H9 (cell line): ENCODE measurements around the gene STARD8. TPM values are rescaled to one million over a fixed set of nuclear protein-coding genes. Genes with fewer than 3 reads are reported as not detected.

ENCODE experiments used
- DNase-seq: peaks from one replicate; pipeline ENCODE4 v3.0.0-alpha.2; 2017
- H2AFZ ChIP-seq: one replicate; pipeline ENCODE4 v1.6.1; 2013; ENCODE audit warnings: mild to moderate bottlenecking, low read length, control low read depth, moderate library complexity
- H2AK5ac ChIP-seq: 2 replicates; pipeline ENCODE4 v1.6.1; 2013; ENCODE audit warnings: low read length, control low read depth, mixed read lengths; ENCODE audit not compliant: insufficient read length
- H2BK120ac ChIP-seq: one replicate; pipeline ENCODE4 v1.6.1; 2013; ENCODE audit warnings: low read depth, mild to moderate bottlenecking, low read length, control low read depth, inconsistent platforms; ENCODE audit not compliant: poor library complexity, severe bottlenecking
- H2BK12ac ChIP-seq: 2 replicates; pipeline ENCODE4 v1.6.1; 2013; ENCODE audit warnings: low read length, control low read depth, mixed read lengths, low read depth; ENCODE audit not compliant: insufficient read length
- H2BK15ac ChIP-seq: 2 replicates; pipeline ENCODE4 v1.6.1; 2013; ENCODE audit warnings: low read depth, low read length, control low read depth
- H2BK20ac ChIP-seq: one replicate; pipeline ENCODE4 v1.6.1; 2013; ENCODE audit warnings: low read depth, mild to moderate bottlenecking, low read length, control low read depth, inconsistent platforms; ENCODE audit not compliant: poor library complexity, severe bottlenecking
- H2BK5ac ChIP-seq: 2 replicates; pipeline ENCODE4 v1.6.1; 2013; ENCODE audit warnings: low read length, control low read depth, mixed read lengths; ENCODE audit not compliant: insufficient read length
- H3K14ac ChIP-seq: 2 replicates; pipeline ENCODE4 v1.6.1; 2013; ENCODE audit warnings: low read length, control low read depth; ENCODE audit not compliant: insufficient read depth
- H3K18ac ChIP-seq: 2 replicates; pipeline ENCODE4 v1.6.1; 2013; ENCODE audit warnings: low read depth, mild to moderate bottlenecking, mixed read lengths, low read length, control low read depth; ENCODE audit not compliant: insufficient read length
- H3K23ac ChIP-seq: 2 replicates; pipeline ENCODE4 v1.6.1; 2013; ENCODE audit warnings: low read length, control low read depth, mixed read lengths, low read depth; ENCODE audit not compliant: insufficient read length
- H3K23me2 ChIP-seq: 2 replicates; pipeline ENCODE4 v1.6.1; 2013; ENCODE audit warnings: low read depth, mild to moderate bottlenecking, mixed read lengths, low read length, control low read depth; ENCODE audit not compliant: insufficient read length, poor library complexity, severe bottlenecking
- H3K27ac ChIP-seq: 2 replicates; pipeline ENCODE4 v1.5.1; 2013; ENCODE audit warnings: low read length, control low read depth, mixed read lengths, low read depth; ENCODE audit not compliant: insufficient read length
- H3K27me3 ChIP-seq: 2 replicates; pipeline ENCODE4 v1.6.1; 2013; ENCODE audit warnings: low read length, control low read depth, inconsistent platforms; ENCODE audit not compliant: insufficient read depth
- H3K4ac ChIP-seq: 2 replicates; pipeline ENCODE4 v1.6.1; 2013; ENCODE audit warnings: low read depth, mild to moderate bottlenecking, control low read depth, inconsistent platforms, low read length, moderate library complexity
- H3K4me1 ChIP-seq: 2 replicates; pipeline ENCODE4 v1.6.1; 2013; ENCODE audit warnings: low read length, control low read depth, inconsistent platforms; ENCODE audit not compliant: insufficient read depth
- H3K4me2 ChIP-seq: 2 replicates; pipeline ENCODE4 v1.6.1; 2013; ENCODE audit warnings: low read length, control low read depth, mixed read lengths; ENCODE audit not compliant: insufficient read length, insufficient read depth
- H3K56ac ChIP-seq: 2 replicates; pipeline ENCODE4 v1.6.1; 2013; ENCODE audit warnings: low read depth, mild to moderate bottlenecking, mixed read lengths, low read length, control low read depth; ENCODE audit not compliant: insufficient read length
- H3K79me1 ChIP-seq: 2 replicates; pipeline ENCODE4 v1.6.1; 2013; ENCODE audit warnings: low read depth, mild to moderate bottlenecking, moderate library complexity, low read length, control low read depth, inconsistent platforms; ENCODE audit not compliant: insufficient read depth, poor library complexity, severe bottlenecking
- H3K79me2 ChIP-seq: 2 replicates; pipeline ENCODE4 v1.6.1; 2013; ENCODE audit warnings: low read length, control low read depth, inconsistent platforms; ENCODE audit not compliant: insufficient read depth
- H3K9ac ChIP-seq: 2 replicates; pipeline ENCODE4 v1.6.1; 2013; ENCODE audit warnings: low read length, control low read depth, mixed read lengths; ENCODE audit not compliant: insufficient read length; ENCODE audit errors: extremely low read depth
- H3K9me3 ChIP-seq: one replicate; pipeline ENCODE4 v1.6.1; 2013; ENCODE audit warnings: low read depth, low read length, inconsistent platforms; ENCODE audit not compliant: control insufficient read depth
- H3T11ph ChIP-seq: one replicate; pipeline ENCODE4 v1.6.1; 2013; ENCODE audit warnings: mild to moderate bottlenecking, low read length, control low read depth, inconsistent platforms
- H4K20me1 ChIP-seq: one replicate; pipeline ENCODE4 v1.6.1; 2013; ENCODE audit not compliant: control insufficient read depth, insufficient read length, insufficient read depth
- H4K5ac ChIP-seq: 2 replicates; pipeline ENCODE4 v1.6.1; 2013; ENCODE audit warnings: low read depth, mild to moderate bottlenecking, mixed read lengths, low read length, control low read depth; ENCODE audit not compliant: insufficient read length
- H4K8ac ChIP-seq: replicated peaks from 2 replicates; pipeline ENCODE4 v1.6.1; 2013; ENCODE audit warnings: low read length, control low read depth, mixed read lengths, low read depth; ENCODE audit not compliant: insufficient read length
- H4K91ac ChIP-seq: 2 replicates; pipeline ENCODE4 v1.6.1; 2013; ENCODE audit warnings: low read depth, mild to moderate bottlenecking, moderate library complexity, mixed read lengths, low read length, control low read depth; ENCODE audit not compliant: insufficient read length
- H3K27ac Mint-ChIP-seq, 3 experiments: 2 replicates in 2 of 3; 3 replicates in 1 of 3; pipeline ENCODE4 v1.8.0; 2020 to 2021; ENCODE audit warnings: mixed read lengths in 3 of 3, mild to moderate bottlenecking in 1 of 3, moderate library complexity in 1 of 3
- H3K27me3 Mint-ChIP-seq: 2 replicates; pipeline ENCODE4 v1.8.0; 2021; ENCODE audit warnings: low read depth, mild to moderate bottlenecking, moderate library complexity, mixed read lengths
- H3K36me3 Mint-ChIP-seq, 3 experiments: 2 replicates in 2 of 3; 3 replicates in 1 of 3; pipeline ENCODE4 v1.8.0; 2020 to 2021; ENCODE audit warnings: low read depth in 3 of 3, mixed read lengths in 3 of 3; ENCODE audit not compliant: insufficient read depth in 1 of 3
- H3K4me1 Mint-ChIP-seq, 2 experiments: 2 replicates each; pipeline ENCODE4 v1.8.0; 2020; ENCODE audit warnings: mixed read lengths in 2 of 2
- H3K4me3 Mint-ChIP-seq, 2 experiments: 2 replicates in 1 of 2; 3 replicates in 1 of 2; pipeline ENCODE4 v1.8.0; 2020 to 2021; ENCODE audit warnings: mild to moderate bottlenecking in 2 of 2, mixed read lengths in 2 of 2, moderate library complexity in 1 of 2
- H3K9me3 Mint-ChIP-seq, 2 experiments: 2 replicates in 1 of 2; 3 replicates in 1 of 2; pipeline ENCODE4 v1.8.0; 2020; ENCODE audit warnings: mild to moderate bottlenecking in 2 of 2, mixed read lengths in 2 of 2, moderate library complexity in 1 of 2
- WGBS: extraction: QIAGEN DNeasy Blood & Tissue Kit; methylation state at CpG from one replicate; pipeline ENCODE4 v1.1.7; 2013; ENCODE audit warnings: missing lambda C conversion rate, low lambda C conversion rate, mixed read lengths; ENCODE audit not compliant: insufficient read length; ENCODE audit errors: extremely low coverage; 5-methylcytosine and 5-hydroxymethylcytosine counted together
- total RNA-seq: library from RNA; stranded (reverse); gene quantifications from 2 replicates; pipeline ENCODE4 v1.2.1, GENCODE V29; 2021
- TF ChIP-seq, protein P1 (sequence below): fragments of 200-600 bp; sonication (generic); conservative IDR thresholded peaks from 3 replicates; pipeline ENCODE4 v1.8.0; 2021; ENCODE audit warnings: antibody characterized with exemption, mild to moderate bottlenecking

STARD8 gene
- total RNA-seq, 1 experiment from 2014 or later = 0.52 TPM

GRCh38 chrX:68648960-68649359 lies 1.5 kb downstream of the STARD8 start:
- no peak overlapping the region for H3K27ac ChIP-seq
- H3K27me3 Mint-ChIP-seq = peaks cover 16% of the 10 kb centered on the region
- peak overlapping the region in 1 of 2 experiments; percentile 63; a peak in 3 of 5 replicates for H3K4me3 Mint-ChIP-seq
- no peak overlapping the region for H3K56ac ChIP-seq
- no peak overlapping the region for H2AK5ac ChIP-seq
- no peak overlapping the region for H2BK20ac ChIP-seq
- H2BK12ac ChIP-seq = no peak overlapping the region
- WGBS = no CpG with 5 or more reads among the region's 5 CpGs
- H3K4me1 Mint-ChIP-seq = peaks cover 7 to 12% of the 10 kb centered on the region in 2 experiments
- H4K20me1 ChIP-seq = no peaks in the 10 kb centered on the region
- H3K27ac Mint-ChIP-seq = peak overlapping the region in 2 of 3 experiments; percentile 5 to 36; a peak in 2 of 7 replicates
- no peak overlapping the region for H4K91ac ChIP-seq
- no peak overlapping the region for H2BK15ac ChIP-seq
- H3K9me3 Mint-ChIP-seq = peaks cover 59 to 71% of the 10 kb centered on the region in 2 experiments
- H3K9ac ChIP-seq = no peak overlapping the region
- H3K9me3 ChIP-seq = peaks cover 42% of the 10 kb centered on the region
- H3K4me2 ChIP-seq = no peak overlapping the region
- no peak overlapping the region for H3K18ac ChIP-seq
- no peaks in the 10 kb centered on the region for H3K79me1 ChIP-seq
- H3K23me2 ChIP-seq = no peaks in the 10 kb centered on the region
- H2AFZ ChIP-seq = no peak overlapping the region
- no peak overlapping the region for H4K5ac ChIP-seq
- H2BK5ac ChIP-seq = no peak overlapping the region
- H3K4me1 ChIP-seq = no peaks in the 10 kb centered on the region; the same call in 1 of the 2 replicates
- no peaks in the 10 kb centered on the region for H3K79me2 ChIP-seq
- no peak overlapping the region for H3T11ph ChIP-seq
- H3K23ac ChIP-seq = no peak overlapping the region
- no peaks in the 10 kb centered on the region for H3K27me3 ChIP-seq
- peaks cover 0 to 3% (median 0%) of the 10 kb centered on the region in 3 experiments; a peak in 4 of 7 replicates for H3K36me3 Mint-ChIP-seq
- H4K8ac ChIP-seq = no peak overlapping the region
- peak; percentile 54 for DNase-seq
- no peak overlapping the region for H2BK120ac ChIP-seq
- H3K4ac ChIP-seq = no peak overlapping the region
- TF ChIP-seq, protein P1, sequence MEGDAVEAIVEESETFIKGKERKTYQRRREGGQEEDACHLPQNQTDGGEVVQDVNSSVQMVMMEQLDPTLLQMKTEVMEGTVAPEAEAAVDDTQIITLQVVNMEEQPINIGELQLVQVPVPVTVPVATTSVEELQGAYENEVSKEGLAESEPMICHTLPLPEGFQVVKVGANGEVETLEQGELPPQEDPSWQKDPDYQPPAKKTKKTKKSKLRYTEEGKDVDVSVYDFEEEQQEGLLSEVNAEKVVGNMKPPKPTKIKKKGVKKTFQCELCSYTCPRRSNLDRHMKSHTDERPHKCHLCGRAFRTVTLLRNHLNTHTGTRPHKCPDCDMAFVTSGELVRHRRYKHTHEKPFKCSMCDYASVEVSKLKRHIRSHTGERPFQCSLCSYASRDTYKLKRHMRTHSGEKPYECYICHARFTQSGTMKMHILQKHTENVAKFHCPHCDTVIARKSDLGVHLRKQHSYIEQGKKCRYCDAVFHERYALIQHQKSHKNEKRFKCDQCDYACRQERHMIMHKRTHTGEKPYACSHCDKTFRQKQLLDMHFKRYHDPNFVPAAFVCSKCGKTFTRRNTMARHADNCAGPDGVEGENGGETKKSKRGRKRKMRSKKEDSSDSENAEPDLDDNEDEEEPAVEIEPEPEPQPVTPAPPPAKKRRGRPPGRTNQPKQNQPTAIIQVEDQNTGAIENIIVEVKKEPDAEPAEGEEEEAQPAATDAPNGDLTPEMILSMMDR = no peak
- no peak overlapping the region for H3K14ac ChIP-seq
